22Rv1 (cell line): Measurements from ENCODE around the gene ITGBL1.

Experiments
- CTCF ChIP-seq: fragments of 450-650 bp; IDR thresholded peaks from 2 replicates; pipeline ENCODE4 v1.5.1; 2017; ENCODE audit warnings: mild to moderate bottlenecking
- ZFX ChIP-seq: fragments of 450-650 bp; IDR thresholded peaks from 2 replicates; pipeline ENCODE4 v1.6.1; 2017; ENCODE audit warnings: antibody characterized with exemption, borderline replicate concordance

- TF ChIP-seq CTCF (no peak), ZFX (no peak)
These were observed 238.9 kb downstream of the ITGBL1 start for GRCh38 chr13:101691341-101691860.
